ENCODE results near the gene AICDA. TPM values are rescaled to one million over a fixed set of nuclear protein-coding genes. Genes with fewer than 3 reads are reported as not detected.

AICDA gene
- total RNA-seq, 4 donors from 2014 or later = not detected

- H3K4me3 ChIP-seq = no peak overlapping the region
- no peak overlapping the region for H3K27ac ChIP-seq
- no peak for DNase-seq (ENCODE audit: low spot score in 2 of 2)
- no peaks in the 10 kb centered on the region for H3K4me1 ChIP-seq
- H3K36me3 ChIP-seq = no peaks in the 10 kb centered on the region
- H3K27me3 ChIP-seq = no peaks in the 10 kb centered on the region
- TF ChIP-seq POLR2A (IDR thresholded peaks at IDR 0.05) (no peak), CTCF (IDR thresholded peaks at IDR 0.05) (no peak), EP300 (IDR thresholded peaks at IDR 0.05) (no peak), POLR2AphosphoS5 (IDR thresholded peaks at IDR 0.05) (no peak)
- H3K9me3 ChIP-seq = no peaks in the 10 kb centered on the region
- WGBS = 83% methylated on average over 2 of the region's 2 CpGs
These were observed 56.0 kb downstream of the AICDA start for GRCh38 chr12:8556531-8557097.

GRCh38 chr12:8554451-8555195 lies 58.0 kb downstream of the AICDA start:
- H3K27me3 ChIP-seq = no peaks in the 10 kb centered on the region
- no peak for DNase-seq (ENCODE audit: low spot score in 2 of 2)
- no peaks in the 10 kb centered on the region for H3K9me3 ChIP-seq
- TF ChIP-seq POLR2A (IDR thresholded peaks at IDR 0.05) (no peak), POLR2AphosphoS5 (IDR thresholded peaks at IDR 0.05) (no peak), EP300 (IDR thresholded peaks at IDR 0.05) (no peak), CTCF (IDR thresholded peaks at IDR 0.05) (no peak)
- no peak overlapping the region for H3K4me3 ChIP-seq
- 82% methylated on average over 5 of the region's 5 CpGs for WGBS
- H3K4me1 ChIP-seq = no peaks in the 10 kb centered on the region
- no peak overlapping the region for H3K27ac ChIP-seq
- no peaks in the 10 kb centered on the region for H3K36me3 ChIP-seq

- 51% methylated on average over 6 of the region's 6 CpGs for WGBS
- no peaks in the 10 kb centered on the region for H3K36me3 ChIP-seq
- H3K4me1 ChIP-seq = no peaks in the 10 kb centered on the region
- TF ChIP-seq POLR2AphosphoS5 (IDR thresholded peaks at IDR 0.05) (no peak), CTCF (IDR thresholded peaks at IDR 0.05) (no peak), POLR2A (IDR thresholded peaks at IDR 0.05) (no peak), EP300 (IDR thresholded peaks at IDR 0.05) (no peak)
- no peaks in the 10 kb centered on the region for H3K9me3 ChIP-seq
- no peak overlapping the region for H3K27ac ChIP-seq
- no peak for DNase-seq (ENCODE audit: low spot score in 2 of 2)
- H3K4me3 ChIP-seq = no peak overlapping the region
- peaks cover under 1% of the 10 kb centered on the region for H3K27me3 ChIP-seq
These were observed 59.5 kb downstream of the AICDA start for GRCh38 chr12:8553088-8553627.

Other genes starting within 250 kb of the AICDA start
- not detected for gene CLEC6A, start 156.9 kb downstream of the AICDA start, total RNA-seq
- gene CLEC4D, start 99.4 kb downstream of the AICDA start, total RNA-seq = not detected
- 1 to 10 TPM in 1 of 4 donors, not detected in 3; 1.4 TPM for gene CLEC4E, start 72.0 kb downstream of the AICDA start, total RNA-seq
- 10 to 100 TPM; 18.1 to 70.5 (median 26.4) TPM for gene MFAP5, start 50.0 kb upstream of the AICDA start, total RNA-seq
- 10 to 100 TPM; 11.8 to 29.6 (median 14.4) TPM for gene RIMKLB, start 85.1 kb upstream of the AICDA start, total RNA-seq
- gene A2ML1, start 209.8 kb upstream of the AICDA start, total RNA-seq = 100 to 1,000 TPM; 166 to 268 (median 218) TPM